ENCODE data around the gene TMEM221.

- TF ChIP-seq CTCF (IDR thresholded peaks at IDR 0.05), result no peak
- TF ChIP-seq POLR2A (IDR thresholded peaks at IDR 0.05), result no peak
- TF ChIP-seq POLR2AphosphoS5 (IDR thresholded peaks at IDR 0.05; ENCODE audit: insufficient read depth in 1 of 2, low read depth in 1 of 2), result no peak
Observed at GRCh38 chr19:17454576-17455071, 6.2 kb upstream of the TMEM221 start.
